Left hindlimb (tissue), 1 donor: ENCODE measurements around the gene ANKRD33B.
"Not testable (repeated sequence)": the region's sequence is repeated elsewhere in the genome, so short reads cannot be mapped to it uniquely, and the experiment has no call there.

Source experiments
- DNase-seq: peaks from one replicate; pipeline ENCODE4 v3.0.0-alpha.2; 2018

Gene ANKRD33B

DNA sequence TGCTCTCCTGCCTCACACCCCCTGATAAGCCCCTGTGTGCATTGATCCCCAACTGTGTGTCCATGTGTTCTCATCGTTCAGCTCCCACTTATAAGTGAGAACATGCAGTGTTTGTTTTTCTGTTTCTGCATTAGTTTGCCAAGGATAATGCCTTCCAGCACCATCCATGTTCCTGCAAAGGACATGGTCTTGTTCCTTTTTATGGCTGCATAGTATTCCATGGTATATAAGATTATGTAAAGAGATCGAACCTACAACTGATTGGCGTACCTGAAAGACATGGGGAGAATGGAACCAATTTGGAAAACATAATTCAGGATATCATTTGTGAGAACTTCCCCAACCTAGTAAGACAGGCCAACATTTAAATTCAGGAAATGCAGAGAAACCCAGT is 32.4 kb downstream of the ANKRD33B start:
- no peak for DNase-seq

DNA sequence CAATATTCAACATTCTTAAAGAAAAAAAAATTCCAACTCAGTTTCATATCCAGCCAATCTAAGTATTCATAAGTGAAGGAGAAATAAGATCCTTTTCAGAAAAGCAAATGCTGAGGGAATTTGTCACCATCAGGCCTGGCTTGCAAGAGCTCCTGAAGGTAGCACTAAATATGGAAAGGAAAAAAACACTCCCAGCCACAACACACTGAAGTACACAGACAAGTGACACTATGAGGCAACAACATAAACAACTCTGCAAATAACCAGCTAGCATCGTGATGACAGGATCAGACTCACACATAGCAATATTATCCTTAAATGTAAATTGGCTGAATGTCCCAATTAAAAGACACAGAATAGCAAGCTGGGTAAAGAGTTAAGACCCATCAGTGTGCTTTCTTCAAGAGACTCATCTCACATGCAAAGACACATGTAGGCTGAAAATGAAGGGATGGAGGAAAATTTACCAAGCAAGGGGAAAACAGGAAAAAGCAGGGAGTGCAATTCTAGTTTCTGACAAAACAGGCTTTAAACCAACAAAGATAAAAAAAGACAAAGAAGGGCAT is 33.1 kb downstream of the ANKRD33B start:
- no peak for DNase-seq

DNA sequence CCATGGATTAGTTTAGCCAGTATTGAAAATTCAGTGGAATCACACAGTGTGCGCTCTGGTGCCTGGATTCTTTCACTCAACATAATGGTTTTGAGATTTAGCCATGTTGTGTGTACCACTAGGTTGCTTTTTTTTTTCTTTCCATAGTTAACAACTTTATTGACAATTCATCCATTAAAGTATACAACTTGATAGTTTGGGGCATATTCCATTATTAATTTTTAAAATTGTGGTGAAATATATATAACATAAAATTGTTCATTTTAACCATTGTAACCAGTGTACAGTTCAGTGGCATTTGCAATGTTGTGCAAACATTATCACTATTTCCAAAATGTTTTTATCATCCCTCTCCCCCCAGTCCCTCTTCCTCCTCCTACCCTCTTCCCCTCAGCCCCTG is 35.2 kb downstream of the ANKRD33B start:
- no peak for DNase-seq

DNA sequence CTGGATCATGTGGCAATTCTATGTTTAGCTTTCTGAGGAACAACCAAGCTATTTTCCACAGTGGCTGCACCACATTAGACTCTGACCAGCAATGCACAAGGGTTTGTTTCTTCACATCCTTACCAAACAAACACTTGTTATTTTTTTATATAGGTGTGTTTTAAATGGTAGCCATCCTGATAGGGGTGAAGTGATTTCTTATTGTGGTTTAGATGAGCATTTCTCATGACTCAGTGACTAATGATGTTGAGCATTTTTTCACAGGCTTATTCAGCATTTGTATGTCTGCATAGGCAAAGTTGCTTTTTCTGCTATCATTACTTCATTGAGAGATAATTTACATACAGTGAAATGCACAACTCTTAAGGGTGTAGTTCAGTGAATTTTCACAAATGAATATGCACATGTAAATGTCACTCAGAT is 36.0 kb downstream of the ANKRD33B start:
- no peak for DNase-seq

DNA sequence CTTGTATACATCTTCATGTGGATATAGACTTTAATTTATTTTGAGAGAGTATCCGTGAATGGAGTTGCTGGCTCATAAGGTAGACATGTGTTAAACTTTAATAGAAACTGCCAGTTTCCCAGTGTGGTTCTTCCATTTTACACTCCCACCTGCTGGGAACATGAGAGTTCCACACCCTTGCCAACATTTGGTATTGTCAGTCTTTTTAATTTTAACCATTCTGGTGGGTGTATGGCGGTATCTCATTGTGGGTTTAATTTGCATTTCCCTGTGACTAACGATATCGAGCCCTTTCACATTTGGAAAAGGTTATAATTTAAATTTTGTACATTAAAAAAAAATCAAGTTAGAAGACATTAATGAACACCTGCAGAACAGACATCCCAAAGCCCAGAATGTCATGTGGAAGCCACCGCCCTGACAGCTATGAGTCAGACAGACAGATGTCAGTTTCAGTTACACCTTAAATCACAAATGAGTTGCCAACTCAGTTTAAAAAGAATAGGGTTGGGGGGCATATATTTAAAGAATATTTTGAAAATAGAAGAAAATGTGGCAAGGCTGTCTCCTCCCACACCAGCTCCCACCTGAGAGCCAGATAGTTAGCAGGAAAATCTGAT is 36.9 kb downstream of the ANKRD33B start:
- DNase-seq = no peak

DNA sequence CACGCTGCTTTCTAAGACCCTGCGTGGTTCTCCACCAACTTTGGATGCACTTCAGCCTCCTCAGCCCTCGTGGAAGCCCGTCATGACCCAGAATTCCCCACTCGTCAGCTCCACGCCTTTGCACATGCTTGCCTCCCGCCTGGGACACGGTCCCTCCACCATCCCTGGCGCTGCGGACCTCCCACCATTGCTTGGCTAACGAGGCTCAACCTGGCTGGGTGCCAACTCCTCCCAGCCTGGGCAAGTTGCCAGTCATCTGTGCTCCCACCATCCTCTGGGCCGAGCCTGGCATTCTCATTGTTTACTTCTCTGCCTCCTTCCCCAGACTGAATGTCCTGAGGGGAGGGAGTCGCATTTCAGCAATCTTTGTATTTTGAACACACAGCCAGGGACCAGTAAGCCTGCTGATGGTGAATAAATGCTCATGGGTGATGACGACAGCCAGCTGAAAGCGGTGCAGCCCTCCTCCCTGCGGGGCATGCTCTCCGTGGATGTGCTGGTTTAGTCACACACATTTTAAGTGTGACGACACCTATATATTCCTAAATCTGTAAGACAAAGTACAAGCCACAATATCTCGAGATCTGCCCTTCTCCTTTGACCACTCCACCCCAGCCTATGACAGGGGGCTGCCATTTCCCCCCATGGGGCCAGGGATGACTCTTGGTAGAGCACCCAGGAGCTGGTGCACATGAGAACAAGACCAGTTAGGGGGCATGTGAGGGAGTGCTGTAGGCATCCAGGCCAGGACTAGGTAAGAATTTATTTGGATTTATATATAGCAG is 37.6 kb downstream of the ANKRD33B start:
- DNase-seq = peak; percentile 87

DNA sequence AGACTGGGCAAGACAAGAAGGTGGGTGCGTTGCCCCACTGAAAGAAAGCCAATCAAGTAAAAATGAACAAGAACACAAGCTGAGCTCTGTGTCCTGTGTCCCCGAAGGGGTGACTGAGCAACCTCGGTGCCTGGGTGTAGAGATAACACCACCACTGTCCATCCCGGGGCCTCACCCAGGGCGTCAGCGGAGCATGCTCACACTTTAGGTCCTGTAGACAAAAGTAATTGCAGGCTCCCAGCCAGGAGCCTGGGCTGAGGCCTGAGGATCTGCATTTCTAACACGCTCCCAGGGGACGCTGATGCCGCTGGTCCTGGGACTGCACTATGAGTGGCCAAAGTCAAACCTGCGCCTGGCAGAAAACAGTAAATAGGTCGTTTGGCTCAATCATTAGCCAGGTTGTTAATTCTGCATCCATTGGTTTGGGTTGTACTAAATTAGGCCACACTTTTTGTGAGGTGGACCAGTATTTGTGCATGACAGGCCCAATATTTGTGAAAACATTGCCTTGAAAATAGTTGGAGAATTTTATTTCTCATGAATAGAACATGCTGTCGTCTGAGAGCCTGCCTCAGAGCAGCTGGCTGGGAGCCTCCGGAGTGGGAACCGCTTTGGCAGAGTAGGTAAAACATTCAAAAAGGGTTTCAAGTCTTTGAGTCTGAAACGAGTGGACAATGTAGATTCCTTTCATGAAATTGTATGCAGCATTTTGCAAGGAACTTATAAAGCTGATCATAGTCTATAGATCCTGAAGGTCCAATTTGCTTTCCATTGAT is 38.3 kb downstream of the ANKRD33B start:
- DNase-seq = no peak

DNA sequence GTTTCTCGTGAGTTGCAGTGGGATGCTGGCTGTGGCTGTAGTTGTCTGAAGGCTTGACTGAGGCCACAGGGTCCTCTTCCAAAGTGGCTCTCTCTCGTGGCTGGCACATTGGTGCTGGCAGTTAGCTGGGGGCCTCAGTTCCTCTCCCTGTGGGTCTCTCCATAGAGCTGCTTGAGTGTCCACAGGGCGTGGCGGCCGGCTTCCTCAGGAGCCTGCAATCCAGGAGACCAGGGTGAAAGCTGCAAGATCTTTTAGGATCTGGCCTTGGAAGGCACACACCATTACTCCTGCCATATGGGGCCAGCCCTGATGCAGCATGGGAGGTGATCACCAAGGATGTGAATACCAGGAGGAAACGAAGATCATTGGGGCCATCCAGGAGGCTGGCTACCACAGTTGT is 41.1 kb downstream of the ANKRD33B start:
- no peak for DNase-seq

DNA sequence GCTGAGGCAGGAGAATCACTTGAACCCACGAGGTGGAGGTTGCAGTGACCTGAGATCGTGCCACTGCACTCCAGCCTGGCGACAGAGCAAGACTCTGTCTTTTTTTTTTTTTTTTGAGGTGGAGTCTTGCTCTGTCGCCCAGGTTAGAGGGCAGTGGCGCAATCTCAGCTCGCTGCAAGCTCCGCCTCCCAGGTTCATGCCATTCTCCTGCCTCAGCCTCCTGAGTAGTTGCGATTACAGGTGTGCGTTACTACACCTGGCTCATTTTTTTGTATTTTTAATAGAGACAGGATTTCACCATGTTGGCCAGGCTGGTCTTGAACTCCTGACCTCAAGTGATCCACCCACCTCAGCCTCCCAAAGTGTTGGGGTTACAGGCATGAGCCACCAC is 42.8 kb downstream of the ANKRD33B start:
- DNase-seq = not testable (repeated sequence)

DNA sequence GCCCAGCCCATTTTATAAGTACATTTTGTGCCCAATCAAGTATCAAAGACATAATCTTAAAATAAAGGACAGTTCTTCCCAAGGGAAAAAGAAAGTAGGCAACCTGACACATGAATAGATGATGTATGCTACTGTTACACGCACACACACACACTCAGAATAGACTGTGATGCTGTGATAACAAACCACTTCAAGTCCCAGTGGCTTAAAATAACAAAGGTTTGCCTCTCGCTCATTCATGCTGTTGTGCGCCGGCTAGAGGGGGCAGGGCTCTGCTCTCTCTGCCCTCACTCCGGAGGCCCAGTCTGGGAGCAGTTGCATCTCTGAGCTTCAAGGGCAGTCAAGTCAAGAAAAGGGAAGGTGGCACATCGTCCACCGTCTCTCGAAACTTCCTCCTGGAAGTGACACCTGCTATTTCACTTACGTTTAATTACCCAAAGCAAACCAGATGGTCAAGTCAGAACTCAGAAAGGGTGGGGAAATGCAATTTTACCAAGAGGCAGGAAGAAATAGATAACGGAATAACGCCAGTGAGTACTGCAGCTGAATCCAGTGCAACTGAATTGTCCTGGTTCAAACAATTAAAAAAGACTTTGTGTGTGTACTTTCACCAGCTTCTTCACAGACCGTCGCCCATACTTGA is 43.3 kb downstream of the ANKRD33B start:
- DNase-seq = no peak

DNA sequence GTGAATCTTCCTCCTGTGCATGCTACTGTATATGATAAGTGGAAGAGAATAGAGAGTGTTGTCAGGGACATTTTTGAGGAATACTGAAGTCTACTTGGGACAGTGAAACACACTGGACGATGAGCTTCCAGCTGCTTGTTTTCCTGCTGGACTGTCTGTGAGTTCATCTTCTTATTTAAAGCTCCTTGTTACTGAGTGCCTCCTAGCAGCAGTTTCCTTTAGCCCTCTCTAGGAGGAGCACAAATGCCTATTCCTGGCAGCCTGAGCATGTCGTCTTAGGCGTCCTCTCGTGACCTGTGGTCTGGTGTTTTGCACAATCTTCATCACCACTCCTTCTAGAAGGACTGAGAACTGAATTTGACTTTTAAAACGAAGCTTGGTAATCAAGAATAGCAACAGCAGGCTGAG is 43.8 kb downstream of the ANKRD33B start:
- DNase-seq = no peak

DNA sequence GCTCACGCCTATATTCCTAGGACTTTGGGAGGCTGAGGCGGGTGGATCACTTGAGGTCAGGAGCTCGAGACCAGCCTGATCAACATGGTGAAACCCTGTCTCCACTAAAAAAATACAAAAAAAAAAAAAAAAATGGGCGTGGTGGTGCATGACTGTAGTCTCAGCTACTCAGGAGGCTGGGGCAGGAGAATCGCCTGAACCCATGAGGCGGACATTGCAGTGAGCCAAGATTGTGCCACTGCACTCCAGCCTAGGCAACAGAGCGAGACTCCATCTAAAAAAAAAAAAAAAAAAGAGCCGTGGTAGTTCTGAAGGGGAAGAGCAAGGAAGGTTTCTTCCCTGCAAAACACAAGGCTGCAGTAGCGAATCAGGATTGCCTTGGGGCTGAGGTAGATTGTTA is 44.2 kb downstream of the ANKRD33B start:
- DNase-seq = not testable (repeated sequence)

DNA sequence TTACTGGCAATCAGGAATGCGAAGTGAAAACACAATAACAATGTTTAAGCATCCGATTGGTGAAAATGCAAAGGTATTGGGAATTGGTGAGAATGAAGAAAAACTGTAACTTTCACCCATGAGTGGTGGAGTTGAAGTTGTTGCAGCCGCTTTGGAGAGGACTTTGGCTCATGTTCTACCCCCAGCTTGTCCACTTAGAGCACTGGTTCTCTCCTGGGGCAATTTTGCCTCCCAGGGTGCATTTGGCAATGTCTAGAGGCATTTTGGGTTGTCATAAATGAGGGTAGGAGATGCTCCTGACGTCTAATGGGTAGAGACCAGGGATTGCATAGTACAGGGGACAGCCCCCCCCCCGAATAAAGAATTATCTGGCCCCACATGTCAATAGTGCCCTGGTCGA is 46.2 kb downstream of the ANKRD33B start:
- no peak for DNase-seq

DNA sequence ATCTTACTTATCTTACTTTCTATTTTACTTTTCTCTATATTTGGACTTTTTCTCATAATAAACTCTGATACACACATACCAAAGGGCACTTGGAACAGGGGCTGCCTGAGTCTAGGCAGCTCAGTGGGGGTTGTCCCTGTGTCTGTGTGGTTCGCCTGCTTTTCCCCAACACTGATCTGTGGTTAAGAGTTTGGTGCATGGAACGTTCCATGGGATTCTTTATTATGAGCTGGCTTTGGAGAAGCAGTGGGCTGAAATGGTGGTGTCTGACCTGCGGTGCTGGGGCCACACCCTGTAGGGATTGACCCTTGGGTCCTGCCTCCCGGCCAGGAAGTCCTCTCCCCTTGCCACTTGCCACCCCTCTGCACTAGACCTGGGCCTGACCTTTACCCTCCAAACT is 47.4 kb downstream of the ANKRD33B start:
- no peak for DNase-seq

DNA sequence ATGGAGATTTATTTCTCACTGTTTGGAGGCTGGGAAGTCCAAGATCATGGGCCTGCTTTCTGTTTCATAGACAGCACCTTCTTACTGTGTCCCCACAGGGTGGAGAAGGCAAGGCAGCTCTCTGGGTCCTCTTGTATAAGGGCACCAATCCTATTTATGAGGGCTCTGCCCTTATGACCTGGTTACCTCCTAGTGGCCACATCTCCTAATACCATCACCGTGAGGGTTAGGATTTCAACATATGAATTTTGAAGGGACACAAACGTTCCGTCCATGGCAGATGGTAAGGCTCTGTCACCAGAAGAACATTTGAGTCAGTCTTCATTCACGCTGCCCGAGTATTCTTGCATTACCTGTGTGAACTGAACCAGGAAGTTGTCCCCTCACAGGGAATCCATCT is 48.4 kb downstream of the ANKRD33B start:
- DNase-seq = no peak

DNA sequence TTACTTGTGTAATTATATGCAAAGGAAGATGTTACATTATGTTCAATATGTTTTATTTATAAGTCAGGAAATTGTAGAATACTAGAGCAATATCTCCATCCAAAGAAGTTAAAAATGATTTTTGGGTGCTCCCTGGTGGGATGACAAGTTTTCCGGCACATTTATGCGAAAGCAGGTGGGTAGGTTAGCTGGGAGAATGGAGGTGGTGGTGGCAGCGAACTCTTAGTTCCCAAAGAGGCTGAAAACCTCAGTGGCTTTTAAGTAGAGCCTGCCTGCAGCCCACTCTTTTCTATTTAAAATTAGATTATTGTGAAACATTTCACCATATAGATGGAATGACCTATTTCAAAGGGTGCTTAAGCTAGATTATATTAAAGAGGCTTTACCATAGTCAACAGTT is 51.8 kb downstream of the ANKRD33B start:
- DNase-seq = no peak

DNA sequence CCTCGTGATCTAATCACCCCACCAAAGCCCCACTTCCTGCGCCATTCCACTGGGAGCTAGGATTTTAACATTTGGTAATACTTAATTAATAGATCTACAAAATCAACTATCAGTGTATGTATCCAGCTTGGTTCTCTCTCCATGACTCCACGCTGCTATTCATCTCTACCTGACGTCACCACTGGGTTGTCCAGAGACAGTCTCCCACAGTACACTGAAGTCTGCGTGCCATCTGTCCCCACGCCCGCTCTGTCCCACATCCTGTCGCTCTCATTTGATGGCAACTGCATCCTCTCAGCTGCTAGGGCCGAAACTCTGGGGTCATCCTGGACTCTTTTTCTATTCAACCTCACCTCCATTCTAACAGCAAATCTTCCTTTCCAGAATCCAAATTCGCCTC is 53.2 kb downstream of the ANKRD33B start:
- no peak for DNase-seq

DNA sequence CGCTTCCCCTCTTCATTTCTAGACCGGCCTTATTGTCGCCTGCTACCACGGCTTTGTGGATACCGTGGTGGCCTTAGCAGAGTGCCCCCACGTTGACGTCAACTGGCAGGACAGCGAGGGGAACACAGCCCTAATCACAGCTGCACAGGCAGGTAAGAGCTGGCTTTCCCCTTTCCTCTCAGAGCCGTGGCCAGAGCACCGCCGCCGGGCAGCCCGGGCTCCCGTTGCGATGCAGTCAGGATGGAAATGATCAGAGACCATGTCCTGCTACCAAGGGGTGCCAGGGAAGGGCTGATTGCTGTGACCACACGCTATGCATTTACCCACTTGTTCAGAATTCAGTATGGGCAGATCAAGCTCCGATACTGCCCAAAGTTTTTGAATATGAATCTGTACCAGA is 54.4 kb downstream of the ANKRD33B start:
- no peak for DNase-seq

DNA sequence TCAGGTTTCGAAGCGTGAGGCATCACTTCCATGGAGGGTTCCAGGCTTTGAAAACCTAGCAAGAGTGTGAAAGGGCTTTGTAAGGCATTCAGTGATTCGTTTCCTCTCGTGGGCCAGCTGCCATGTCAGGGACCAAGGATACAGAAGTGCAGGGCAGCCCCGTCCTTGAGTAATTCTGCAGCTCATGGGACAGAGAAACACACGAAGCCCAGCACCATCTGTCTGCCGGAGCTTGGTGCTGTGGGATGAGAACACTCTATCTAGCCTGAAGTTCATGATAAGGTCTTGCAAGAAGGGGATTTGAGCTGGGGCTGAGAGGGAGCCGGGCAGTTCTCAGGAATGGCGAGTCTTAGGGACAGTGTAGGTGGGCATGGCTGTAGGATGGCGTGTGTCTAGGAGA is 55.8 kb downstream of the ANKRD33B start:
- DNase-seq = no peak

DNA sequence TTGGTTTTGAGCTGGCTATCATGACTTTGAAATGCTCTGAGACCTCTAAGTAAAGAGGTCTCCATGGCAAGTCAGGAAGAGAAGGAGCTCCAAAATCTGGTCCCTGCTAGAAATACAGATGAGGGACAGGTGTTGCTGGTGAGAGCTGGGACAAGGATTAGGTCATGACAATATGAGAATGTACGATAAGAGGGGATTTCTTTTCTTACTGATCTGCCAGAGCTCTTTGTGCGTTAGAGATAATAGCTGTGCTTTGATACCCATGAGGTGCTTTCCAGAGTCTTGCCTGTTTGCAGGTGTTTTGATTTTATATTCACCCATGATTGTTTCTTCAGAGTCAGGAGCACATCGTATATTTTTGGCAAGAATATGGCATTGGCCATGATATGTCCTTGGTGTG is 56.5 kb downstream of the ANKRD33B start:
- DNase-seq = no peak

DNA sequence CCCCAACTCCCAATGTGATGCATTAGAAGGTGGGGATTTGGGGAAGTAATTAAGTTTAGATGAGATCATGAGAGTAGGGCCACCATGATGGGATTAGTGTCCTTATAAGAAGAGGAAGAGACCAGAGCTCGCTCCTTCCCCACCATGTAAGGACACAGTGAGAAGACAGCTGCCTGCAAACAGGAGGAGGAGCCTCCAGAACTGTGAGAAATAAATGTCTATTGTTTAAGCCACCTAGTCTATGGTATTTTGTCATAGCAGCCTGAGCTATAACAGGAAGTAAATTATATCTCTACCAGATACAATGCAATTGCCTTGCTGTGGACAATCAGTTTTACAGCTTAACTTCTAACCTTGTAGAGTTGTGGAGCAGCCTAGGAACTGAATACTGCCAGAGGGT is 58.0 kb downstream of the ANKRD33B start:
- no peak for DNase-seq

DNA sequence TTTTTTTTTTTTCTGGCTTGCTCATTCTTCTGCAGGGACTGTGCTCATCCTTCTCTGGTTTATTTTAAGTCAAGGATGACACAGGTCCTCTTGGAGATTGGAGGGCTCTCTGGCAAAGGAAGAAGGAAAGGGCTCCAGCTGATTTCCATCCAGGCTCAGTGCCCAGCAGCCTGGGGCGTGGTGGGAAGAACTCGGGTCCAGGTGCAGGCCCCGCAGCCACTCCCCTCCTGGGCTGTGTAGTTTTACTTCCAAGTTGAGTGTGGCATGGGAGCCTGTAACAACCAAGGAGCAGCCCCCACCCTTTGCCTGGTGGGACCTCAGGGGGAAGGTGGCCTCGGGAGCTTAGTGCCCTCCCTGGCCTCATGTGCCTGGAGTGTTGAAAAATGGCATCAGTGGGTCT is 58.9 kb downstream of the ANKRD33B start:
- DNase-seq = no peak

DNA sequence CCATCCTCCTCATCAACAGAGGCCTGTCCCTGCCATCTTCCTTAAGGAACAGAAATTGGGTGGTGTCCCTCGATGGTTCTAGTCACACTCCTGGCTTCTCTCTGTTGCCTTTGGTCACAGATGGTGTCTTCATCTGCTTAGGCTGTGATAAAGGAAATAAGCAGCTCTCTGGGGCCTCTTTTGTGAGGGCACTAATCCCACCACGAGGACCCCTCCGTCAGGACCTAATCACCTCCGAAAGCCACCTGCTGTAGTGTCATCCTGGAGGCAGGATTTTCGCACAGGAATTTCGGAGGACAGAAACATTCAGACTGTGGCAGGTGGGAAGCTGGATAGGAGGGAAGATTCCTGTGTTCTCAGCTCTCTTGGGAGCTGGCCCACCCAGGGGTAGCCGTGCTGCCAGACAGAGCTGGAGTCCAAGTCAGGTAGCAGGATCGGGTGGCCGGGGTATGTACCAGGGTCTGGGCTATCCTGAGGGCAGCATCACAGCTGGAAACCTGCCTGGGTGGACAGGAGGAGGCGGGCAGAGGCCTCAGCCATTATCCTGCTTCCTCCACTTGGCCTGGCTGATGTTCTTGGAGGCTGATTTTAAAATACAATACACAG is 59.5 kb downstream of the ANKRD33B start:
- DNase-seq = no peak
